ENCODE data around the gene MCM7.

Gene MCM7

GRCh38 chr7:100093054-100093453, 8.1 kb downstream of the MCM7 start:
- DNase-seq = no peak

DNA sequence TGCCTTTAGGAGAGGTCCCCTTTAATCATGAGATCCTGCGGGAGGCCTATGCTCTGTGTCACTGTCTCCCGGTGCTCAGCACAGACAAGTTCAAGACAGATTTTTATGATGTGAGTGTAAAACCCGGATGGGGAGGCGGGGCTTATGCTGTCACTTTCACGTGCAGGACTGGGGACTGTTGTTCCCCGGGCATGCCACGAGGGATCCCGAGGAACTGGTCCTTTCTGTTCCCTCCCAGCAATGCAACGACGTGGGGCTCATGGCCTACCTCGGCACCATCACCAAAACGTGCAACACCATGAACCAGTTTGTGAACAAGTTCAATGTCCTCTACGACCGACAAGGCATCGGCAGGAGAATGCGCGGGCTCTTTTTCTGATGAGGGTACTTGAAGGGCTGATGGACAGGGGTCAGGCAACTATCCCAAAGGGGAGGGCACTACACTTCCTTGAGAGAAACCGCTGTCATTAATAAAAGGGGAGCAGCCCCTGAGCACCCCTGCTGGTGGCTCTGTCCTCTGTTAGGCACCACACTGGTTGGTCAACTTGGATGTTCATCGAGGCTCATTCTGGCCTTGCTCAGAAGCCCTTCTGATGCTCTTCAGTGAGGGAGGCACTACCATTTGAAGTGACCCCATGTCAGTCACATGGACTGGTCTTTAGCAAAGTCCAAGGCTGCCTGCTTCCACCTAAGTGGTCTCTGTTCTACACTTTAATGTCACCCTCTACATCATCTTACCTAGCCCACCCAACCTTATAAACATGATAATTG, 9.6 kb downstream of the MCM7 start:
- DNase-seq = no peak

DNA sequence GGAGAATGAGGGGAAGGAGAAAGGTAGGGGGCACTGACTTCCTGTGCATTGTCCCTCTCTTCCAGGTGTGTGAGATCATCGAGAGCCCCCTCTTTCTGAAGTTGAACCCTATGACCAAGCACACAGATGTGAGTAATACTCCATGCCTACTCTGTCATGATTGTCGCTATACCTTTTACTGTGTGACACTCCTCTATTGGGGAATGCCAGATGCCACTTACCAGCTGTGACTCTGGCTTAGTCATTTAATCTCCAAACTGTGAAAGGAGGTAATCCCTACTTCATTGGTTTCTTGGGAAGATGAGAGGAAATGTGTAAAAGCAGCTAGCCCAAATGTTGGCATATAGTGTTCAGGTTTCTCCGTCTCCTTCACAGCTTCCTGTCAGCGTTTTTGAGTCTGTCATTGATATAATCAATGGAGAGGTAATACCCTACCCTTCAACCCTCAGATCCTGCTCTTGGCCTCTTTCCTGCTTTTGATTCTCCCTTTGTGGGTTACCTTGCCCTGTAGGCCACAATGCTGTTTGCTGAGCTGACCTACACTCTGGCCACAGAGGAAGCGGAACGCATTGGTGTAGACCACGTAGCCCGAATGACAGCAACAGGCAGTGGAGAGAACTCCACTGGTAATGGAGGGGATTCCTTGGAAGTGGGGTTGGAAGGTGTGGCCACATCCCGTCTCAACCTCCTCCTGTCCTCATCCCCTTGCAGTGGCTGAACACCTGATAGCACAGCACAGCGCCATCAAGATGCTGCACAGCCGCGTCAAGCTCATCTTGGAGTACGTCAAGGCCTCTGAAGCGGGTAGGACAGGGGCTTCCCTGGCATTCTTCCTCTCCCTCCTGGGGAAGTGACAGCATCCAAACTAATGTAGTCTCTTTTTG, 10.4 kb downstream of the MCM7 start:
- no peak for DNase-seq

- DNase-seq = no peak
These were observed 11.6 kb downstream of the MCM7 start for GRCh38 chr7:100089458-100090196.

DNA sequence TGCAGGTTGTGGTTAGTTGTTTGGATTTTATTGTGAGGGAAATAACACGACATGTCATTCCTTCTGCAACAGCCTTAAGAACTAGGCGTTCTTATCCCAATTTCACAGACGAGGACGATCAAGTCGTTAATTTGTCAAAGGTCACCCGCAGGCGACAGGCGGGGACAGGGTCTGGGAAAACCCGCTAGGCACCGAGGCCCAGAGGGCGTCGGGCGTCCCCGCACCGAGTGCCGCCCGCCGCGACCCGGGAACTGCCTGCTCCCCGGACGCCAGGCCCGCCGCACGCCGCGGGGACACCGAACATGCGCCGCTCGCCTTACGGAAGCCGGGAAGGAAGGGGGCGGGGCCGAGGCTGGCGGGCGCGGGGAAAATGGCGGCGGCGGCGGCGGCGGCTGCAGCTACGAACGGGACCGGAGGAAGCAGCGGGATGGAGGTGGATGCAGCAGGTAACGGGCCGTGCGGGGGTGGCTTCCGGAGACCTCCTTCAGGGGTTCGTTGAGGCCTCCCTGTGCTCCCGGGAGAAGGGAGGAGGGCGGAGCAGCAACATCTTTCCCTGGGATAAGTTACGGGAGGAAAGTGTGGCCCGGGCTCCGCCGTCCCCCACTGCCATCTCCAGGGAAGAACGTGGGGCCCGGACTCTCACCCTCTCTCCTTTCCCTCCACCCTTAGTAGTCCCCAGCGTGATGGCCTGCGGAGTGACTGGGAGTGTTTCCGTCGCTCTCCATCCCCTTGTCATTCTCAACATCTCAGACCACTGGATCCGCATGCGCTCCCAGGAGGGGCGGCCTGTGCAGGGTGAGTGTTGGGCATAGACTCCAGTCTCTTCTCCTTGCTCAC, 12.4 kb downstream of the MCM7 start, which contains the start of gene COPS6:
Gene COPS6 (plus strand): TSS at position 349 of the 837 bp plus-strand sequence. CDS start 22 bp downstream, at position 371.
- peak; percentile 82 for DNase-seq

- DNase-seq = no peak
These were observed 13.0 kb downstream of the MCM7 start for GRCh38 chr7:100088095-100088620.

DNA sequence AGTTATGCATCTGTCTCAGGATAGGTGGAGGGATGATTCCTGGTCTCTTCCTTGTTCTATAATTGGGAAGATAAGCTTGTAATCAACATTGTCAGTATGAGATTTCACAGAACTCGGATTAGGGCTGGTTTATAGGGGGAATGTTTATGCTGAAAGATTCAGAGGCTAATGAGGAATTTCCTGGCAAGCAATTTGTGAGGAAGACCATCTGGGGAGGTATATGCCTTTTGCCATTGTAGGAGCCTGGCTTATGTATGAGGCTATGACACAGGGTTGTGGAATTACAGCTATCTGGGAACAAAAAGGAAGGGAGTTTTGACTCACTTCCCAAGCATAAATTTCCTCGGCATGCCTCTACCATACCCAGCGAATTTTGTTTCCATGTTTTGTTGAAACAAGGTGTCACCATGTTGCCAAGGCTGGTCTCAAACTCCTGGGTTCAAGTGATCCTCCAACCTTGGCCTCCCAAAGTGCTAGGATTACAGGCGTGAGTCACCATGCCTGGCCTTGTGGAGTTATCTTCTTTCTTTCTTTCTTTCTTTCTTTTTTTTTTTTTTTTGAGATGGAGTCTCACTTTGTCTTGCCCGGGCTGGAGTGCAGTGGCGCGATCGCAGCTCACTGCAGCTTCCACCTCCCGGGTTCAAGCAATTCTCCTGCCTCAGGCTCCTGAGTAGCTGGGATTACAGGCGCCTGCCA, 14.0 kb downstream of the MCM7 start:
- DNase-seq = no peak

GRCh38 chr7:100085515-100085914, 15.7 kb downstream of the MCM7 start:
- no peak for DNase-seq

DNA sequence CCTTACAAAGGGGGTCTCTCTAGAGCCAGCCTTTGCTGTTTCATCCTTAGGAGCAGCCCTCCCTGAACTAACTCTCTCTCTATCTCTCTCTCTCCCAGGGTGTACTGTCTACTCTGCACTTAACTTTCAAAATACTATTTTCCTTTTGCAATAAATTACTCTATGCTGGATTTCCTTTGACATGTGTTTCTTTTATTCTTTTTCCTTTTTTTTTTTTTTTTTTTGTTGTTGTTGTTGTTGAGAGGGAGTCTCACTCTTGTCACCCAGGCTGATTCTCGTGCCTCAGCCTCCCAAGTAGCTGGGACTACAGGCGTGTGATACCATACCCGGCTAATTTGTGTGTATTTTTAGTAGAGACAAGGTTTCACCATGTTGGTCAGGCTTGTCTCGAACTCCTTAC, 18.2 kb downstream of the MCM7 start:
- DNase-seq = no peak

DNA sequence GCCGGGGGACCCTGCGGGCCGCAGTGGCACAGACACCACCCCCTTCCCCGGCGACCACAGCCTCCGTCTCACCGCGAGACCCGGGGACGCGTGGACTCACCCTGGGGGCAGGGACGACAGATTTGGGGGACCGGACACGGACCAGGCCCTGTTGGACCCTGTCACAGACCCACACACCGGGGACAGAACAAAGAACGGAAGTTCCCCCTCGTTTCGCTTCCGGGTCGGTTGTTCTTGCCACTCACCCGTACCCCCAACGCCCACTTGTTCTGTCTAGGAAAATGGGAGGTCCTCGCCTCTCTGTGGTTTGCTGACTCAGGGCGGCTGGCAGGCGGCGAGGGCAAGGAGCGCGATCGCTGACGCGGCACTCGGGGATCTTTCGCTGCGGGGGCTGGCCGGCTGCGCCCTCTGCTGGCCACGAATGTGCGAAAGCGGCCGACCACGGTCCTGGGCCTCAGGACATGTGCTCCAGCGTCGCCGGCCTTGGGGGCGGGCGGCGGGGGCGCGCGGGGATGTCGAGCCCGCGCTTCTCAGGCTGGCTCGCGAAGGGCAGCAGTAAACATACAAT, 19.6 kb downstream of the MCM7 start, which contains the start of gene ZNF3:
Gene ZNF3 (minus strand): TSS at position 189 of the 568 bp plus-strand sequence. CDS start 4,366 bp downstream, outside the sequence.
- peak; percentile 93 for DNase-seq

- DNase-seq = no peak
These were observed 20.2 kb downstream of the MCM7 start for GRCh38 chr7:100080907-100081534.

GRCh38 chr7:100079024-100079560, 22.1 kb downstream of the MCM7 start:
- no peak for DNase-seq

- DNase-seq = no peak
These were observed 24.0 kb downstream of the MCM7 start for GRCh38 chr7:100077205-100077604.

- DNase-seq = no peak
These were observed 25.8 kb downstream of the MCM7 start for GRCh38 chr7:100075418-100075817.

DNA sequence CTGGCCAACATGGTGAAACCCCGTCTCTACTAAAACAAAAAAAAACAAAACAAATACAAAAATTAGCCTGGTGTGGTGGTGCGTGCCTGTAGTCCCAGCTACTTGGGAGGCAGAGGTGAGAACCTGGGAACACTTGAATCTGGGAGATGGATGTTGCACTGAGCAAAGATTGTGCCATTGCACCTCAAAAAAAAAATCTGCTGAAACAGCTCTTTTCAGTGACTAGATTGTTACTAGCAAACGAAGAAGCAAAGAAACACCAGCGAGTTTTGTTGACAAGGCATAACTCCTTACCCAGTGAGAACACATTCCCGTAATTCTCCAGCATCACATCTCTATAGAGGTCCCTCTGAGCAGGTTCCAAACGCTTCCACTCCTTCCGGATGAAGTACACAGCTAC, 26.4 kb downstream of the MCM7 start:
- DNase-seq = no peak

- DNase-seq = no peak
These were observed 28.7 kb downstream of the MCM7 start for GRCh38 chr7:100072462-100072861.

DNA sequence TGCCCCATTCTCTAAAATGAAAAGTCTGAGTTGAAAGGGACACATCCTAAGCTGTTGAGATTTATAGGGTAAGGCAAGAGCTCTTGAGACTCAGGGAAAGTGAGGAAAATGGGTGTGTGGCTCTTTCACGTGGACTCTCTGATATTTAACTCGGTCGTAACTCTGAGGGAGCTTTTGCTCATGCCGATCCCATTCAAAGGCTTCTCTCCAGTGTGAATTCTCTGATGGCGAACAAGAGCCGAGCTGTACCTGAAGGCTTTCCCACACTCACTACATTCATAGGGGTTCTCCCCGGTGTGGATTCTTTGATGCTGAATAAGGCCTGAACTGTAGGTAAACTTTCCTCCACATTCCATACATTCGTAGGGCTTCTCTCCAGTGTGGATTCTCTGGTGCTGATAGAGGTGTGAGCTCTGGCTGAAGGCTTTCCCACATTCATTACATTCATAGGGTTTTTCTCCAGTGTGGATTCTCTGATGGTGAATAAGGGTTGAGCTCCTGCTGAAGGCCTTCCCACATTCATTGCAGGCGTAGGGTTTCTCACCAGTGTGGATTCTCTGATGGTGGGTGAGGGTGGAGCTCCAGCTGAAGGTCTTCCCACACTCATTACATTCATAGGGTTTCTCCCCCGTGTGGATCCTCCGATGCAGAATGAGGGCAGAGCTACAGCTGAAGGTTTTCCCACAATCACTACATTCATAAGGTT, 30.0 kb downstream of the MCM7 start:
- no peak for DNase-seq

DNA sequence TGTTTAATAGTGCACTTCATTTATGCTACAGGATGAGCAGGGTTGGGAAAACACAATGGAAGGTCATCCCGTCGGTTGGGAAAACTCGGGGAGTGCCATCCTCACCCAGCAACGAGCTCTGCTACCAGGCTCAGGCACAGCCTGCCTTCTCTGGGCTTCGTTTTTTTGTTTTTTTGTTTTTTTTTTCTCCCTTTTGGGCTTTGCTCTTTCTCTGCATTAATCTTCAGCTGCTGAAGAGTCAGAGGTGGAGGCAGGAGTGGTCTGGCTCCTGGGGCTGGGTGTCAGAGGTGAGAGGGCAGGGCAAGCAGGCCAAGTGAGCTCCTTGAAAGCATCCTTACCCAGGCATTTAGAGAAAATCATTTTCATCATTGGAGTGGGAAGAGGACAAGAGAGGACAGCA, 31.2 kb downstream of the MCM7 start:
- no peak for DNase-seq

- DNase-seq = no peak
These were observed 34.2 kb downstream of the MCM7 start for GRCh38 chr7:100066953-100067352.
